ENCODE results near the gene PLEKHF1.

PLEKHF1 gene

GRCh38 chr19:29618871-29619270, 46.4 kb upstream of the PLEKHF1 start:
- Histone ChIP-seq H3K4me3 (ENCODE audit: low read depth, low read length) (no peak overlapping the region), H3K36me3 (replicated peaks) (peaks cover 8% of the 10 kb centered on the region), H3K27me3 (replicated peaks) (no peaks in the 10 kb centered on the region), H3K27ac (no peak overlapping the region)
- in situ Hi-C loops (cut with HindIII; ENCODE audit: low pct_ligation_motif_present, low sequenced_read_pairs), result no loop called here
- DNase-seq, result no peak
- no peak for TF ChIP-seq CTCF (IDR thresholded peaks at IDR 0.05; ENCODE audit: low read depth, low read length, missing control alignments)

GRCh38 chr19:29620931-29621351, 44.3 kb upstream of the PLEKHF1 start:
- peaks cover 2% of the 10 kb centered on the region for H3K36me3 ChIP-seq (replicated peaks)
- no peaks in the 10 kb centered on the region for H3K27me3 ChIP-seq (replicated peaks)
- H3K27ac ChIP-seq, result no peak overlapping the region
- DNase-seq, result no peak
- in situ Hi-C loops (cut with HindIII; ENCODE audit: low pct_ligation_motif_present, low sequenced_read_pairs), result no loop called here
- H3K4me3 ChIP-seq (ENCODE audit: low read depth, low read length), result no peak overlapping the region
- no peak for TF ChIP-seq CTCF (IDR thresholded peaks at IDR 0.05; ENCODE audit: low read depth, low read length, missing control alignments)

- TF ChIP-seq CTCF (IDR thresholded peaks at IDR 0.05; ENCODE audit: low read depth, low read length, missing control alignments), result no peak
- H3K27ac ChIP-seq, result no peak overlapping the region
- no peaks in the 10 kb centered on the region for H3K27me3 ChIP-seq (replicated peaks)
- in situ Hi-C loops (cut with HindIII; ENCODE audit: low pct_ligation_motif_present, low sequenced_read_pairs), result no loop called here
- no peaks in the 10 kb centered on the region for H3K36me3 ChIP-seq (replicated peaks)
- no peak overlapping the region for H3K4me3 ChIP-seq (ENCODE audit: low read depth, low read length)
- DNase-seq, result no peak
These were observed 42.8 kb upstream of the PLEKHF1 start for GRCh38 chr19:29622166-29623070.

- no peaks in the 10 kb centered on the region for H3K36me3 ChIP-seq (replicated peaks)
- no peak overlapping the region for H3K27ac ChIP-seq
- DNase-seq, result no peak
- in situ Hi-C loops (cut with HindIII; ENCODE audit: low pct_ligation_motif_present, low sequenced_read_pairs), result no loop called here
- no peaks in the 10 kb centered on the region for H3K27me3 ChIP-seq (replicated peaks)
- no peak overlapping the region for H3K4me3 ChIP-seq (ENCODE audit: low read depth, low read length)
- no peak for TF ChIP-seq CTCF (IDR thresholded peaks at IDR 0.05; ENCODE audit: low read depth, low read length, missing control alignments)
These were observed 41.4 kb upstream of the PLEKHF1 start for GRCh38 chr19:29623726-29624488.

- no peak for TF ChIP-seq CTCF (IDR thresholded peaks at IDR 0.05; ENCODE audit: low read depth, low read length, missing control alignments)
- in situ Hi-C loops (cut with HindIII; ENCODE audit: low pct_ligation_motif_present, low sequenced_read_pairs), result no loop called here
- Histone ChIP-seq H3K27me3 (replicated peaks) (no peaks in the 10 kb centered on the region), H3K27ac (no peak overlapping the region), H3K36me3 (replicated peaks) (no peaks in the 10 kb centered on the region), H3K4me3 (ENCODE audit: low read depth, low read length) (no peak overlapping the region)
- no peak for DNase-seq
These were observed 40.6 kb upstream of the PLEKHF1 start for GRCh38 chr19:29624489-29625185.

Data from brain microvascular endothelial cell (primary cell).